ENCODE data around the gene DENND1A. TPM values are rescaled to one million over a fixed set of nuclear protein-coding genes. Genes with fewer than 3 reads are reported as not detected.

DENND1A gene
- total RNA-seq, 1 experiment from 2014 or later, result 7.2 TPM

- Histone ChIP-seq H3K27ac (no peak overlapping the region), H3K4me3 (no peak overlapping the region), H3K9me3 (replicated peaks) (no peaks in the 10 kb centered on the region), H3K4me1 (replicated peaks) (no peaks in the 10 kb centered on the region), H3K27me3 (replicated peaks) (no peaks in the 10 kb centered on the region), H3K36me3 (no peaks in the 10 kb centered on the region)
- DNase-seq (ENCODE audit: low read depth in 1 of 2, low spot score in 2 of 2), result no peak
These were observed 504.6 kb downstream of the DENND1A start for GRCh38 chr9:123425261-123425821.

- no peaks in the 10 kb centered on the region for H3K9me3 ChIP-seq (replicated peaks)
- no peaks in the 10 kb centered on the region for H3K4me1 ChIP-seq (replicated peaks)
- H3K36me3 ChIP-seq, result no peaks in the 10 kb centered on the region
- H3K27ac ChIP-seq, result no peak overlapping the region
- no peaks in the 10 kb centered on the region for H3K27me3 ChIP-seq (replicated peaks)
- no peak overlapping the region for H3K4me3 ChIP-seq
- DNase-seq (ENCODE audit: low read depth in 1 of 2, low spot score in 2 of 2), result no peak
These were observed 505.2 kb downstream of the DENND1A start for GRCh38 chr9:123424552-123425225.

GRCh38 chr9:123424131-123424530 is 505.8 kb downstream of the DENND1A start:
- no peak overlapping the region for H3K4me3 ChIP-seq
- no peaks in the 10 kb centered on the region for H3K36me3 ChIP-seq
- no peaks in the 10 kb centered on the region for H3K4me1 ChIP-seq (replicated peaks)
- H3K27ac ChIP-seq, result no peak overlapping the region
- DNase-seq (ENCODE audit: low read depth in 1 of 2, low spot score in 2 of 2), result no peak
- H3K9me3 ChIP-seq (replicated peaks), result no peaks in the 10 kb centered on the region
- no peaks in the 10 kb centered on the region for H3K27me3 ChIP-seq (replicated peaks)

DNA sequence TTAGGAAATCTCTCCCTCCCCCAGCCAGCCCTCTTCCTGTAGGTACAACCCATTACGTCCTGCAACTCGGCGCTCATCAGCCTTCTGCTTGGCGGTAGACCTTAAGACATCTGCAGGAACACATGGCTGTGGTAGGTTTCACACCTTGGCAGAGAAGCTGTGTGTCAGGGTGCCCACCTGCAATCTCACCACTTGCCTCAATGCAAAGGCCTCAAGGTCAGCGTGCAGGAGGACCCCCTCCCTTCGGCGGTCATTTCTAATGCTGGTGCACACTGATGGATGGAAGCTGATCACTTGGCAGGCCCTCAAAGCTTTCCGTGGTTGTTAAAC is 506.6 kb downstream of the DENND1A start:
- DNase-seq (ENCODE audit: low read depth in 1 of 2, low spot score in 2 of 2), result no peak
- Histone ChIP-seq H3K9me3 (replicated peaks) (no peaks in the 10 kb centered on the region), H3K27me3 (replicated peaks) (no peaks in the 10 kb centered on the region), H3K27ac (no peak overlapping the region), H3K36me3 (no peaks in the 10 kb centered on the region), H3K4me1 (replicated peaks) (no peaks in the 10 kb centered on the region), H3K4me3 (no peak overlapping the region)

GRCh38 chr9:123422635-123423310 is 507.2 kb downstream of the DENND1A start:
- Histone ChIP-seq H3K9me3 (replicated peaks) (no peaks in the 10 kb centered on the region), H3K27me3 (replicated peaks) (no peaks in the 10 kb centered on the region)
- no peak for DNase-seq (ENCODE audit: low read depth in 1 of 2, low spot score in 2 of 2)

GRCh38 chr9:123421801-123422455 is 508.0 kb downstream of the DENND1A start:
- H3K4me1 ChIP-seq (replicated peaks), result no peaks in the 10 kb centered on the region
- no peaks in the 10 kb centered on the region for H3K36me3 ChIP-seq
- H3K9me3 ChIP-seq (replicated peaks), result no peaks in the 10 kb centered on the region
- no peaks in the 10 kb centered on the region for H3K27me3 ChIP-seq (replicated peaks)
- DNase-seq (ENCODE audit: low read depth in 1 of 2, low spot score in 2 of 2), result no peak
- H3K4me3 ChIP-seq, result no peak overlapping the region
- no peak overlapping the region for H3K27ac ChIP-seq

More at GRCh38 chr9:123422635-123423310, 507.2 kb downstream of the DENND1A start:
- no peak overlapping the region for H3K4me3 ChIP-seq
- H3K36me3 ChIP-seq, result no peaks in the 10 kb centered on the region
- H3K27ac ChIP-seq, result no peak overlapping the region
- H3K4me1 ChIP-seq (replicated peaks), result no peaks in the 10 kb centered on the region

GRCh38 chr9:123421186-123421585 is 508.7 kb downstream of the DENND1A start:
- H3K4me3 ChIP-seq, result no peak overlapping the region
- H3K36me3 ChIP-seq, result no peaks in the 10 kb centered on the region
- no peak overlapping the region for H3K27ac ChIP-seq
- no peak for DNase-seq (ENCODE audit: low read depth in 1 of 2, low spot score in 2 of 2)
- H3K27me3 ChIP-seq (replicated peaks), result no peaks in the 10 kb centered on the region
- H3K9me3 ChIP-seq (replicated peaks), result no peaks in the 10 kb centered on the region
- no peaks in the 10 kb centered on the region for H3K4me1 ChIP-seq (replicated peaks)

DNA sequence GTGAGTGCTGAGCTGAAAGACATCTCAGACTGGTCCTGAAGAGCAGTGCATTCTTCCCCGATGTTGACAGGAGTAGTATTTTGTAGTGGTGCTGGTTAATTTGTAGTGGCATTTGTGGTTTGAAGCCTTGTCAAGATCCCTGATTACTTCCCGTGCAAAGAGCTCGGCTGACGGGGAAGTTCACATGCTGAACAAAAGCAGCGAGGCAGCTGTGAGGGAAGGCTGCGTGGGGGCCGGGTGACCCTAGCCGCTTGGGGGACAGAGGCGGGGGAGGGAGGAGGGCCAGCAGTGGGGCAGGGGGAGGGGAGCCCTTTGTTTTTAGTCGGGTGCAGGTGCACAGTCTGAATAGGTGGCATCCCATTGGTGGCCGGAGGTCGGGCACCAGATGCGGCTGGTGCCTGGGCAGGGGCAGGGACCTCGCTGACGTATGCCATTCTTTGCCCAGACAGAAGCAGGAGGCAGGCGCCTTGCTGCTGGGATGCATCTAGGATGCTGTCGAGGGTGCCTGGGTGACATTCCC is 509.3 kb downstream of the DENND1A start:
- Histone ChIP-seq H3K27me3 (replicated peaks) (no peaks in the 10 kb centered on the region), H3K27ac (no peak overlapping the region), H3K4me3 (no peak overlapping the region), H3K4me1 (replicated peaks) (no peaks in the 10 kb centered on the region), H3K36me3 (no peaks in the 10 kb centered on the region), H3K9me3 (replicated peaks) (no peaks in the 10 kb centered on the region)
- no peak for DNase-seq (ENCODE audit: low read depth in 1 of 2, low spot score in 2 of 2)

- no peak for DNase-seq (ENCODE audit: low read depth in 1 of 2, low spot score in 2 of 2)
- no peak overlapping the region for H3K4me3 ChIP-seq
- H3K27ac ChIP-seq, result no peak overlapping the region
- no peaks in the 10 kb centered on the region for H3K27me3 ChIP-seq (replicated peaks)
- H3K4me1 ChIP-seq (replicated peaks), result no peaks in the 10 kb centered on the region
- no peaks in the 10 kb centered on the region for H3K36me3 ChIP-seq
- H3K9me3 ChIP-seq (replicated peaks), result no peaks in the 10 kb centered on the region
These were observed 510.0 kb downstream of the DENND1A start for GRCh38 chr9:123419721-123420591.

DNA sequence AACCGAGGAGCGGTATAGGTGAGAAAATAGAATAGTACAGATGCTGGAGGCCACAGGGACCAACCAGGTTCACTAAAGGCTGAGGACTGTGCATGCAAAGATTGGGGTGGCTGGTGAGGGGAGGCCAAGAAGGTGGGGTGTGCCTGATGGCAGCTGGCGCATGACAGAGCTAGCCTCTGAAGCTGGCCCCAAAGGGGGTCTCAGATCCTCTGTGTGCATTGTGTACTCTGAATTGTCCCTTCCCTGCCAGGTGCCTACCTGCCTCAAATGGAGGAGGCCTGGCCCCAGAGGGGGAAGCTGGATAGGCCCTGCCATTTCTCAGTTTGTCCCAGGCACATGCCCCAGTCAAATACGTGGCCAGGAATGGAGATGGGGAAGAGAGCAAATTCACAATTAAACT is 510.8 kb downstream of the DENND1A start:
- Histone ChIP-seq H3K27me3 (replicated peaks) (no peaks in the 10 kb centered on the region), H3K36me3 (no peaks in the 10 kb centered on the region), H3K4me1 (replicated peaks) (no peaks in the 10 kb centered on the region), H3K4me3 (no peak overlapping the region), H3K9me3 (replicated peaks) (no peaks in the 10 kb centered on the region), H3K27ac (no peak overlapping the region)
- DNase-seq (ENCODE audit: low read depth in 1 of 2, low spot score in 2 of 2), result no peak

- no peak overlapping the region for H3K4me3 ChIP-seq
- H3K36me3 ChIP-seq, result no peaks in the 10 kb centered on the region
- no peak for DNase-seq (ENCODE audit: low read depth in 1 of 2, low spot score in 2 of 2)
- H3K4me1 ChIP-seq (replicated peaks), result no peaks in the 10 kb centered on the region
- H3K27me3 ChIP-seq (replicated peaks), result no peaks in the 10 kb centered on the region
- no peak overlapping the region for H3K27ac ChIP-seq
- H3K9me3 ChIP-seq (replicated peaks), result no peaks in the 10 kb centered on the region
These were observed 511.4 kb downstream of the DENND1A start for GRCh38 chr9:123418506-123418905.

DNA sequence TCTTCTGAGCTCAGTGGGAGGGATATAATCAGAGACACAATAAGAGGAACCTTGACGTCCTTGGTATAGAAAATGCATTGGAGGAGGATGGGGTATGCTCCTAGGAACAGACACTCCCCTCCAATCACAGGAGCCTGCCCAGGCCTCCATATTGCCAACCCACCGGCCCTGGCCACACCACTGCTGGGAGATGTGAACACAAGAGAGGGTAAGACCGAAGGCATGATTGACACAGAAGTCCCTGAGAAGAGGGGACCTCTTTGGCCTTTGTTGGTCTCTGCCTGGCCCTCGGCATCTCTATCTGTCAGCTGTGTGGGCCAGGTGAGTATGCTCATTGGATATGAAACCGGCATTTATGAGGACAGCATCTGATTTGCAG is 511.9 kb downstream of the DENND1A start:
- no peaks in the 10 kb centered on the region for H3K36me3 ChIP-seq
- H3K27ac ChIP-seq, result no peak overlapping the region
- no peaks in the 10 kb centered on the region for H3K27me3 ChIP-seq (replicated peaks)
- H3K9me3 ChIP-seq (replicated peaks), result no peaks in the 10 kb centered on the region
- H3K4me1 ChIP-seq (replicated peaks), result no peaks in the 10 kb centered on the region
- no peak for DNase-seq (ENCODE audit: low read depth in 1 of 2, low spot score in 2 of 2)
- H3K4me3 ChIP-seq, result no peak overlapping the region

GRCh38 chr9:123417289-123418051 is 512.5 kb downstream of the DENND1A start:
- H3K9me3 ChIP-seq (replicated peaks), result no peaks in the 10 kb centered on the region
- no peak overlapping the region for H3K27ac ChIP-seq
- no peak for DNase-seq (ENCODE audit: low read depth in 1 of 2, low spot score in 2 of 2)
- H3K4me3 ChIP-seq, result no peak overlapping the region
- H3K4me1 ChIP-seq (replicated peaks), result no peaks in the 10 kb centered on the region
- H3K36me3 ChIP-seq, result no peaks in the 10 kb centered on the region
- no peaks in the 10 kb centered on the region for H3K27me3 ChIP-seq (replicated peaks)
